G401.6 (cell line): ENCODE results near the gene TMEM202.
"Not testable (repeated sequence)": the region's sequence is repeated elsewhere in the genome, so short reads cannot be mapped to it uniquely, and the experiment has no call there.

Experiments
- FAIRE-seq: peaks from 2 replicates; lab custom pipeline; 2012; peaks lifted over from hg19 to GRCh38; lab: Jason Lieb, UNC

The TMEM202 gene

DNA sequence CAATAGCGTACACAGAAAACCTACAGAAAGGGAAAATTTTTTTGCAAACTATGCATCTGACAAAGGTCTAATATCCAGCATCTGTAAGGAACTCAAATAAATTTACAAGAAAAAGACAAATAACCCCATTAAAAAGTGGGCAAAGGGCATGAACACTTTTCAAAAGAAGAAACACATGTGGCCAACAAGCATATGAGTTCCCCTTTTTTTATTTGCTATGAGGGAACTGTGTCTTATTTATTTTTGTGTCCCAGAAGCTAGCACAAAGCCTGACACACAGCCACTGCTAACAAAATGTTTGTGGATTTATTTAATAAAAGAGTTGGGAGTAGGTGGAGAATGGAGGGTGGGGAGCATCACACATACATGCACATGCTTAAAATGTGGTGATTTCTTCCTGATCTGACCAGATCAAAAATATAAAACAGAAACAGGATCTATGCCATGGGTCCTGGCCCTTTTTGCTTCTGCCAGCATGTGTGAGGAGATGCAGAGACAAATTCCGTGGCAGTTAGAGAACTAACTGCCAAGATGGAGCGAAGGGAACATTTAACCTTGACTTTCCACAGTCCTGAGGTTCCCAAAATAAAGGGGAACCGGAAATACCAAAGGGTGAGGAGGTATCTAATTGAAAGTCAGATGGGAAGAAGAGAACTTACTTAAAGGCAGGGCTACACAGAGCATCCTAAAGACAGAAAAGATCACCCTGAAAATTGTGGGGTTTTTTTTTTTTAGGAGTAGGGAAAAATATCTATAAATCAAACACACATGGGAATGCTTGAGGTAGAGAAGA, at the start of gene TMEM202:
TSS of gene TMEM202 (plus strand) at position 510 of the 793 bp plus-strand sequence. CDS start at position 532, 22 bp downstream.
- FAIRE-seq, result no peak

GRCh38 chr15:72353266-72353665, 44.8 kb upstream of the TMEM202 start:
- no peak for FAIRE-seq

GRCh38 chr15:72354496-72354895, 43.6 kb upstream of the TMEM202 start:
- FAIRE-seq, result no peak

DNA sequence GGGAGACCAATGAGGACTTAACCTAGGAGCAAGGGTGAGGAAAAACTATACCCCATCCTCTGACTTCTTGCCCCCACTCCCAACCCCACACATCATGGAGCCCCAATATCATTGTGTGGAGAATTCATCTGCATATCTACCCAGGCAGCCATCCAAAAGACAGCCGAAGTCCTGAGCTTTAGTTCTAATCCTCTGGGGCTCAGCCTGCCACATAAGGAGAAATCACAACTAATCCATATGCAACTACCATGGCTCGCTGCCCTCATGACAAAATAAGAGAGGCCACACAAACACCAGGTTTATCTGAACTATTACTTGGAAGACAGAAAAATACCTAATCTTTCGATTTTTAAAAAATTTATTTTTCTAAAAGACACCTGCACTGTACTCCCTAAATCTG, 40.0 kb upstream of the TMEM202 start:
- FAIRE-seq, result no peak

GRCh38 chr15:72358650-72359171, 39.4 kb upstream of the TMEM202 start:
- no peak for FAIRE-seq

- FAIRE-seq, result no peak
Measured at GRCh38 chr15:72361176-72361575, 36.9 kb upstream of the TMEM202 start.

GRCh38 chr15:72365844-72366243, 32.3 kb upstream of the TMEM202 start:
- no peak for FAIRE-seq

DNA sequence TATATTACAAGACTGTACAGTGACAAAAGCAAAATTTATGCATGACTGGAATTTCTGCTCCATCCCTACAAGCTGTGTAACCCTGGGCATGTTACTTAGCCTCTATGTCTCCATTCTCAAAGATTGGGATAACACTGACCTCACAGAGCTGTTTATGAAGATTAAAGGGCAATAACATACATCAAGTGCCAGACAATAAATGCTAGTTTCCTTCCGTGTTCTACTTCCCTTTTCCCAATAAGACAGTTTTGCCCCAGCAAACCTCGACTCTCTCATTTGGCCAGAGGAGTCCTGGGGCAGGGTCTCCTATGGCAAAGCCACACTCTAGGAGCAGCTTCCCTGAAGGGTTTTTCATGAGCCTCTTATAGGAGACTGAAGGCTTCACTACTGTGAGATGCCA, 29.8 kb upstream of the TMEM202 start:
- no peak for FAIRE-seq

- FAIRE-seq, result no peak
Measured at GRCh38 chr15:72368899-72369298, 29.2 kb upstream of the TMEM202 start.

GRCh38 chr15:72369964-72370363, 28.1 kb upstream of the TMEM202 start:
- no peak for FAIRE-seq

- FAIRE-seq, result no peak
Measured at GRCh38 chr15:72372361-72372760, 25.7 kb upstream of the TMEM202 start.

DNA sequence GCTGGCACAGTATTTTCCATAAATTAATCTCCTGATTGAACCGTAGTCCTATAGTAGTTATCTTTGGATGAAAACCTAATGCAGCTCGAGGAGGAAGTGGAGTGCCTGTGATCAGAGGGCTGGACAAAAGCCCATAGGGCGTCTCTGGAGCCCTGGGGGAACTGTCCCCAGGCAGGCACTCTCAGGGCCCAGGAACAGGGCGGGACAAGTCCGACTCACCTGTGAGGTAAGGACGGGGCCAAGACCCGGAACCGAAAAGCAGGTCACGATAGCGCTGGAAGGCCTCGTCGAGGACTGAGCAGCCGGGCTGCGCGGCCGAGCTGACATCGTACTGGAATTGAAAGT, 22.6 kb upstream of the TMEM202 start:
- no peak for FAIRE-seq

DNA sequence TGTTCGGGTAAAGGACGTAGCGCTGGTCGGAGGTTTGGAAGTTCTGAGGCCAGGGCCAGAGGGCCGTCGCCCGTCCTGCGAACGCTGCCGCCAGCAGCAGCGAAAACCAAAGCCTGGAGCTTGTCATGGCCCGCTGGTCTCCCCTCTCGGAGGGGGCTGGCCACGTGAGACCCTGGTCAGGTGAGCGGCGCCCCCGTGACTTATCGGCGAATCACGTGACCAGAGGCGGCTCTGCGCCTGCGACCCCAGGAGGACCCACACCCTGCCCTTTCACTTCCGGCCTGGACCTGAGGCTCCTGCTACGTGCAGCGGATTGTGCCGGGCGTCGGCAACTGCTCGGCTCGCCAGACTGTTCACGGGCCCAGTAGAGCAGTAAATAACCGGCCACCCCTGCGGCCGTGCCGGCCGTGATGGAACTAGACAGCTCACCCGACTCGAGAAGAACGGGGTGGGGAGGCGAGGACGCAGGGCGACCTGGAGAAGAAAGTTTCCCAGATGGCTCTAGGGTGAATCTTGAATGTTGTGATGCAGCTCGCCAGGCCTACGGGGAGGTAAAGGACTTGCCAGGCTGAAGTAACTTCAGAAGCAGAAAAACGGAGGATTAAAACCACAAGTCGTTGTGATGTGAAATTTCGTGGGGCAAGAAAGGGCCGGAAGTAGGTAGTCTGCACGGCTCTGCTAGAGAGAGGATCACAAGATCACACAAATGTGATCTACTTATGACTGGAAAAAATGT, 22.1 kb upstream of the TMEM202 start, which contains the start of gene HEXA:
TSS of gene HEXA (minus strand) at position 169 of the 736 bp plus-strand sequence. CDS start at position 127, 42 bp downstream.
- peak; percentile 42 for FAIRE-seq

- FAIRE-seq, result no peak
Measured at GRCh38 chr15:72377331-72377730, 20.8 kb upstream of the TMEM202 start.

- not testable (repeated sequence) for FAIRE-seq
Measured at GRCh38 chr15:72379106-72379505, 19.0 kb upstream of the TMEM202 start.

DNA sequence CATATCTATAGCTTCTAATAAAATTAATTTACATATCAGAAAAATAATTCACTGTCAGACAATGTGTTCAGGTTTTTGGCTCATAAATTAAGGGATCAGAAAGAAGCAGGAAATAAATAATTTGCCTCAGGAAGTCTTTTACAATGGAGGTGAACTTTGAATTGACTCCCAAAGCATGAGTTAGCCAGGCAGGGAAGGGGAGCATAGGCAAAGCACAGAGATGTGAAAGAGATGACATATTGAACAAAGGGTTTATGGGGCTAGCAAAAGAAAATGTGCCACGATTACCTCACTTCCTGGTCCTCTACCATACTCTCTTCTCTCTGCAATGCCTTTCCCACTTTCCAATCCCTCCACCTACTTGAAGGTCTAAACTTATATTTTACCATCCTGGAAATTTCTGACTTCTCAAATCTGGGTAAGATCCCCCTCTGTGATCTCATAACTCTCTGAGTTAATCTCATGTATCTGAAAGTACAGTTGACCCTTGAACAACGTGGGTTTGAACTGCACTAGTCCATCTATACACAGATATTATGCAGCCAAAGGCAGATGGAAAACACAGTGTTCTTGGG, 18.2 kb upstream of the TMEM202 start:
- FAIRE-seq, result no peak

- no peak for FAIRE-seq
Measured at GRCh38 chr15:72380743-72381142, 17.4 kb upstream of the TMEM202 start.

- FAIRE-seq, result no peak
Measured at GRCh38 chr15:72382146-72382545, 16.0 kb upstream of the TMEM202 start.

- FAIRE-seq, result no peak
Measured at GRCh38 chr15:72387741-72388140, 10.4 kb upstream of the TMEM202 start.

- FAIRE-seq, result no peak
Measured at GRCh38 chr15:72389231-72389630, 8.9 kb upstream of the TMEM202 start.

DNA sequence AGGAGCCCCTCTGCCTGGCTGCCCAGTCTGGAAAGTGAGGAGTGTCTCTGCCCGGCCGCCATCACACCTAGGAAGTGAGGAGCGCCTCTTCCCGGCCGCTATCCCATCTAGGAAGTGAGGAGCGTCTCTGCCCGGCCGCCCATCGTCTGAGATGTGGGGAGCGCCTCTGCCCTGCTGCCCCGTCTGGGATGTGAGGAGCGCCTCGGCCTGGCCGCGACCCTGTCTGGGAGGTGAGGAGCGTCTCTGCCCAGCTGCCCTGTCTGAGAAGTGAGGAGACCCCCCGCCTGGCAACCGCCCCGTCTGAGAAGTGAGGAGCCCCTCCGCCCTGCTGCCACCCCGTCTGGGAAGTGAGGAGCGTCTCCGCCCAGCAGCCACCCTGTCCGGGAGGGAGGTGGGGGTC, 1.8 kb upstream of the TMEM202 start:
- FAIRE-seq, result not testable (repeated sequence)

GRCh38 chr15:72398648-72399047, 543 bp downstream of the TMEM202 start:
- FAIRE-seq, result no peak

GRCh38 chr15:72402726-72403125, 4.6 kb downstream of the TMEM202 start:
- FAIRE-seq, result no peak
